GM12878 (cell line): ENCODE data around the gene GLE1. TPM values are rescaled to one million over a fixed set of nuclear protein-coding genes. Genes with fewer than 3 reads are reported as not detected.

Experiments used
- ATAC-seq: fragments of 200-7000 bp; cut with Tn5 transposase; 3 replicates; pipeline ENCODE4 v1.9.1; 2020; ENCODE audit warnings: mild to moderate bottlenecking, moderate library complexity
- BruUV-seq: library from RNA; stranded (reverse); fragments of 400-500 nt; replicated peaks from 2 replicates; lab custom pipeline; 2021; lab: Mats Ljungman, UMichigan
- CTCF ChIA-PET: fragments of 300-600 bp; sonication (Branson Sonifier 250); formaldehyde crosslinking; extraction: SDS; loops from one replicate; lab custom pipeline; 2021; ENCODE audit warnings: inconsistent platforms; lab: Yijun Ruan, JAX
- POLR2A ChIA-PET: fragments of 350-600 bp; formaldehyde crosslinking; extraction: SDS; loops from one replicate; lab custom pipeline; 2021; ENCODE audit warnings: inconsistent platforms; lab: Charles Lee
- RAD21 ChIA-PET: fragments of 300-600 bp; sonication (Branson Sonifier 250); formaldehyde crosslinking; loops from one replicate; lab custom pipeline; 2023; ENCODE audit warnings: antibody characterized with exemption; ENCODE audit not compliant: unreplicated experiment; lab: Charles Lee
- SMC1A ChIA-PET: fragments of 300-600 bp; sonication (Branson Sonifier 250); formaldehyde crosslinking; loops from one replicate; lab custom pipeline; 2023; ENCODE audit not compliant: unreplicated experiment, uncharacterized antibody; lab: Charles Lee
- DNase-seq: peaks from one replicate; pipeline ENCODE4 v3.0.0-alpha.2; 2011; ENCODE audit warnings: low read depth, low spot score
- FAIRE-seq: peaks from 3 replicates; lab custom pipeline; 2011; peaks lifted over from hg19 to GRCh38; lab: Jason Lieb, UNC
- H2AFZ ChIP-seq: 2 replicates; pipeline ENCODE4 v1.6.0; 2011; ENCODE audit warnings: low read depth, low read length, control low read depth; ENCODE audit not compliant: control insufficient read depth
- H3K27ac ChIP-seq: 2 replicates; pipeline ENCODE4 v1.5.1; 2011; ENCODE audit warnings: control low read depth; ENCODE audit not compliant: control insufficient read depth, insufficient read depth
- H3K27me3 ChIP-seq, 2 experiments: replicated peaks in 1 of 2; 2 replicates each; pipeline versions ENCODE4 v1.6.0 to v1.6.1; 2011; ENCODE audit warnings: low read length in 1 of 2; ENCODE audit not compliant: control insufficient read depth in 2 of 2, insufficient read depth in 2 of 2
- H3K36me3 ChIP-seq, 2 experiments: 2 replicates each; pipeline ENCODE4 v1.5.1; 2011; ENCODE audit warnings: low read length in 1 of 2; ENCODE audit not compliant: control insufficient read depth in 2 of 2, insufficient read depth in 2 of 2
- H3K4me1 ChIP-seq: 2 replicates; pipeline ENCODE4 v1.6.1; 2011; ENCODE audit warnings: mild to moderate bottlenecking, low read length, moderate library complexity, mixed read lengths; ENCODE audit not compliant: control insufficient read depth, insufficient read depth
- H3K4me2 ChIP-seq: 2 replicates; pipeline ENCODE4 v1.6.0; 2011; ENCODE audit warnings: control low read depth; ENCODE audit not compliant: control insufficient read depth, insufficient read depth
- H3K4me3 ChIP-seq: fragments of 200-600 bp; sonication (generic); 2 replicates; pipeline ENCODE4 v1.5.1; 2016
- H3K79me2 ChIP-seq: 2 replicates; pipeline ENCODE4 v1.6.0; 2011; ENCODE audit warnings: low read length; ENCODE audit not compliant: control insufficient read depth, insufficient read depth
- H3K9ac ChIP-seq: 2 replicates; pipeline ENCODE4 v1.8.0; 2011; ENCODE audit warnings: low read length, control low read depth, mixed read lengths; ENCODE audit not compliant: control insufficient read depth, insufficient read depth
- H3K9me3 ChIP-seq: replicated peaks from 3 replicates; pipeline ENCODE4 v1.5.1; 2011; ENCODE audit warnings: mild to moderate bottlenecking, low read length; ENCODE audit not compliant: control insufficient read depth, insufficient read depth
- H4K20me1 ChIP-seq: 2 replicates; pipeline ENCODE4 v1.6.0; 2011; ENCODE audit not compliant: control insufficient read depth, insufficient read depth
- ASH2L ChIP-seq: fragments of 300-600, 200-600 bp; sonication (generic); IDR thresholded peaks from 2 replicates; pipeline ENCODE4 v1.6.1; 2017; ENCODE audit warnings: low read depth, mild to moderate bottlenecking, borderline replicate concordance
- BCL3 ChIP-seq: IDR thresholded peaks from 2 replicates; pipeline ENCODE4 v1.6.1; 2011; ENCODE audit warnings: borderline replicate concordance, low read depth, mild to moderate bottlenecking, moderate library complexity, low read length; ENCODE audit not compliant: insufficient read depth, poor library complexity, severe bottlenecking
- BHLHE40 ChIP-seq, 2 experiments: fragments of 450-650 bp in 1 of 2; IDR thresholded peaks; 2 replicates each; pipeline ENCODE4 v1.6.1; 2011 to 2017; ENCODE audit warnings: low read depth in 2 of 2, borderline replicate concordance in 1 of 2, improper control_type of control experiment in 1 of 2, low read length in 1 of 2, mild to moderate bottlenecking in 1 of 2
- HDGF ChIP-seq: fragments of 450-650 bp; IDR thresholded peaks from 2 replicates; pipeline ENCODE4 v1.6.1; 2016; ENCODE audit warnings: antibody characterized with exemption
- MXI1 ChIP-seq: fragments of 150-350 bp; IDR thresholded peaks from 2 replicates; pipeline ENCODE4 v1.6.1; 2011; ENCODE audit warnings: low read depth, mild to moderate bottlenecking, inconsistent platforms, low read length, improper control_type of control experiment
- NFXL1 ChIP-seq: fragments of 450-650 bp; IDR thresholded peaks from 2 replicates; pipeline ENCODE4 v1.6.1; 2017; ENCODE audit warnings: antibody characterized with exemption, mild to moderate bottlenecking, borderline replicate concordance
- NFYA ChIP-seq: IDR thresholded peaks from 2 replicates; pipeline ENCODE4 v1.6.1; 2011; ENCODE audit warnings: low read depth, mild to moderate bottlenecking, low read length, improper control_type of control experiment, borderline replicate concordance
- RB1 ChIP-seq: fragments of 450-650 bp; formaldehyde crosslinking; IDR thresholded peaks from 2 replicates; pipeline ENCODE4 v1.6.1; 2017; ENCODE audit warnings: mild to moderate bottlenecking, borderline replicate concordance
- SIN3A ChIP-seq: IDR thresholded peaks from 2 replicates; pipeline ENCODE4 v1.6.1; 2012; ENCODE audit warnings: low read depth, low read length, improper control_type of control experiment
- SIX5 ChIP-seq: IDR thresholded peaks from 2 replicates; pipeline ENCODE4 v1.6.1; 2011; ENCODE audit warnings: mild to moderate bottlenecking, low read depth, low read length, moderate library complexity; ENCODE audit not compliant: severe bottlenecking
- SPI1 ChIP-seq: IDR thresholded peaks from 2 replicates; pipeline ENCODE4 v1.6.1; 2011; ENCODE audit warnings: low read depth, mild to moderate bottlenecking, low read length, moderate library complexity, borderline replicate concordance; ENCODE audit not compliant: insufficient read depth
- SUPT20H ChIP-seq: IDR thresholded peaks from 2 replicates; pipeline ENCODE4 v1.6.1; 2011; ENCODE audit warnings: low read depth, mild to moderate bottlenecking, low read length, moderate library complexity, borderline replicate concordance; ENCODE audit not compliant: control insufficient read depth
- TCF12 ChIP-seq: IDR thresholded peaks from 2 replicates; pipeline ENCODE4 v1.6.1; 2011; ENCODE audit warnings: low read depth, mild to moderate bottlenecking, low read length
- WGBS: methylation state at CpG from one replicate; pipeline ENCODE4 v1.1.6; 2016; ENCODE audit warnings: low lambda C conversion rate; ENCODE audit not compliant: insufficient replicate concordance, insufficient coverage; ENCODE audit errors: missing lambda C conversion rate; 5-methylcytosine and 5-hydroxymethylcytosine counted together
- in situ Hi-C: fragments of 300-500 bp; cut with MboI; formaldehyde crosslinking; loops from 9 replicates; pipeline ENCODE4 v1.14.3; 2018; ENCODE audit warnings: mixed read lengths
- intact Hi-C: fragments of 100-400 bp; cut with micrococcal nuclease; formaldehyde crosslinking; loops from one replicate; pipeline ENCODE4 v1.14.2; 2022; ENCODE audit not compliant: unreplicated experiment
- polyA plus RNA-seq, 11 experiments: library from polyadenylated mRNA; depleted of rRNA in 4 of 11; unstranded in 6 of 11; stranded (reverse) in 5 of 11; fragments of >200 nt; fragmentation: Nextera tagmentation in 4 of 11; fragmentation: Illumina TruSeq in 1 of 11; extraction: Ambion mirVana in 4 of 11; extraction: Trizol in 1 of 11; gene quantifications; 1 replicate in 1 of 11; 2 replicates in 10 of 11; pipeline versions ENCODE4 v1.2.1 to v1.2.3, GENCODE V29; 2011 to 2016; ENCODE audit warnings: inconsistent platforms in 2 of 11, missing spikeins in 2 of 11, low read depth in 1 of 11
- total RNA-seq, 4 experiments: library from RNA; depleted of rRNA in 3 of 4; stranded (reverse); fragments of >200 nt in 3 of 4; fragmentation: Illumina TruSeq in 1 of 4; extraction: Trizol in 1 of 4; gene quantifications; 2 replicates each; pipeline versions ENCODE4 v1.2.1 to v1.2.3, GENCODE V29; 2013 to 2021

GLE1 gene
- total and polyA plus RNA-seq, 10 of the 15 experiments (the other 5 are each of a cell fraction or from before 2014, with no cell fraction given) = 17.4 to 52.0 (median 37.7) TPM

- no peak for TF ChIP-seq BCL3
- no peak for TF ChIP-seq BHLHE40 (IDR thresholded peaks at IDR 0.05; ENCODE audit: borderline replicate concordance in 1 of 2, low read depth in 2 of 2, low read length in 1 of 2)
- TF ChIP-seq NFYA = no peak
- TF ChIP-seq SIN3A = no peak
- TF ChIP-seq RB1 = no peak
- TF ChIP-seq HDGF = no peak
- TF ChIP-seq TCF12 = no peak
- no peak for TF ChIP-seq SIX5
- no peak for TF ChIP-seq MXI1
Measured at GRCh38 chr9:128526720-128527119, 22.2 kb downstream of the GLE1 start (continued).

GRCh38 chr9:128528445-128529160, 24.1 kb downstream of the GLE1 start:
- ChIA-PET POLR2A (interaction anchor here (1.2 kb wide), 1 partner anchor 28 kb away, joined by 3 read pairs; no protein-coding TSS in a partner anchor), CTCF (no interaction called here), RAD21 (no interaction called here), SMC1A (no interaction called here)
- H4K20me1 ChIP-seq = no peaks in the 10 kb centered on the region
- ATAC-seq = no peak
- H3K9ac ChIP-seq = no peak overlapping the region
- in situ Hi-C loops (no loop called here), intact Hi-C loops (no loop called here)
- H3K27me3 ChIP-seq = no peaks in the 10 kb centered on the region
- no TSS peak for BruUV-seq
- no peaks in the 10 kb centered on the region for H3K9me3 ChIP-seq
- WGBS = 90% methylated on average over 15 of the region's 15 CpGs
- H3K4me1 ChIP-seq = no peaks in the 10 kb centered on the region
- H3K27ac ChIP-seq = no peak overlapping the region
- no peak overlapping the region for H3K4me3 ChIP-seq
- no peak for DNase-seq
- no peaks in the 10 kb centered on the region for H3K79me2 ChIP-seq
- no peak overlapping the region for H2AFZ ChIP-seq
- no peak overlapping the region for H3K4me2 ChIP-seq
- FAIRE-seq = no peak
- peaks cover 14 to 16% of the 10 kb centered on the region in 2 experiments for H3K36me3 ChIP-seq
- TF ChIP-seq ASH2L (no peak), SUPT20H (no peak), NFXL1 (no peak), SPI1 (no peak)
- TF ChIP-seq, all 136 proteins: peak for 0
